SK-N-MC (cell line): Measurements from ENCODE around the gene KIF1A.
"Not testable (repeated sequence)": the region's sequence is repeated elsewhere in the genome, so short reads cannot be mapped to it uniquely, and the experiment has no call there.

Experiments used
- EZH2 ChIP-seq: fragments of 200-600 bp; sonication (generic); IDR thresholded peaks from one replicate; pipeline ENCODE4 v1.6.1; 2017; ENCODE audit warnings: antibody characterized with exemption
- FOXP2 ChIP-seq: optimal IDR thresholded peaks from 2 replicates; pipeline ENCODE3; 2011; ENCODE audit warnings: mild to moderate bottlenecking, moderate library complexity; ENCODE audit not compliant: insufficient read depth; ENCODE audit errors: extremely low read length, control extremely low read depth
- POLR2AphosphoS5 ChIP-seq: IDR thresholded peaks from 2 replicates; pipeline ENCODE4 v1.6.1; 2012; ENCODE audit warnings: mild to moderate bottlenecking, low read depth, low read length, borderline replicate concordance

- TF ChIP-seq POLR2AphosphoS5, EZH2, FOXP2: not testable (repeated sequence)
These were observed 26.3 kb upstream of the KIF1A start for GRCh38 chr2:240846309-240846708.
